ENCODE data around the gene ULK4.
"Not testable (repeated sequence)": the region's sequence is repeated elsewhere in the genome, so short reads cannot be mapped to it uniquely, and the experiment has no call there.

ULK4 gene

GRCh38 chr3:41715376-41715775 is 246.5 kb downstream of the ULK4 start:
- Histone ChIP-seq H3K4me1 (ENCODE audit: insufficient read depth, low read length) (no peaks in the 10 kb centered on the region), H3K27ac (ENCODE audit: low read length) (no peak overlapping the region), H3K9me3 (ENCODE audit: insufficient read depth, low read length, severe bottlenecking) (no peaks in the 10 kb centered on the region), H3K4me3 (ENCODE audit: low read depth in 1 of 2, low read length in 2 of 2) (no peak overlapping the region), H2AFZ (ENCODE audit: low read depth, low read length) (no peak overlapping the region), H3K4me2 (ENCODE audit: insufficient read depth, low read length) (no peak overlapping the region), H3K79me2 (ENCODE audit: insufficient read depth, low read length) (no peaks in the 10 kb centered on the region), H3K27me3 (ENCODE audit: insufficient read depth, low read length, poor library complexity) (no peaks in the 10 kb centered on the region), H3K9ac (ENCODE audit: low read depth, low read length) (no peak overlapping the region), H3K36me3 (ENCODE audit: insufficient read depth, low read length) (no peaks in the 10 kb centered on the region), H4K20me1 (ENCODE audit: insufficient read depth, low read length) (no peaks in the 10 kb centered on the region)
- TF ChIP-seq EZH2 (IDR thresholded peaks at IDR 0.05; ENCODE audit: borderline replicate concordance, low read depth, low read length, severe bottlenecking): no peak
- TF ChIP-seq CTCF (IDR thresholded peaks at IDR 0.05; ENCODE audit: borderline replicate concordance, extremely low read depth, low read length, poor library complexity, severe bottlenecking): no peak
- no peak for DNase-seq
- no peak for ATAC-seq (ENCODE audit: insufficient read depth, low read depth)

- no peaks in the 10 kb centered on the region for H3K36me3 ChIP-seq (ENCODE audit: insufficient read depth, low read length)
- H2AFZ ChIP-seq (ENCODE audit: low read depth, low read length): no peak overlapping the region
- H3K27me3 ChIP-seq (ENCODE audit: insufficient read depth, low read length, poor library complexity): no peaks in the 10 kb centered on the region
- H3K9me3 ChIP-seq (ENCODE audit: insufficient read depth, low read length, severe bottlenecking): no peaks in the 10 kb centered on the region
- no peak overlapping the region for H3K4me2 ChIP-seq (ENCODE audit: insufficient read depth, low read length)
- no peaks in the 10 kb centered on the region for H3K79me2 ChIP-seq (ENCODE audit: insufficient read depth, low read length)
- no peaks in the 10 kb centered on the region for H3K4me1 ChIP-seq (ENCODE audit: insufficient read depth, low read length)
- H4K20me1 ChIP-seq (ENCODE audit: insufficient read depth, low read length): no peaks in the 10 kb centered on the region
- TF ChIP-seq EZH2 (IDR thresholded peaks at IDR 0.05; ENCODE audit: borderline replicate concordance, low read depth, low read length, severe bottlenecking): no peak
- TF ChIP-seq CTCF (IDR thresholded peaks at IDR 0.05; ENCODE audit: borderline replicate concordance, extremely low read depth, low read length, poor library complexity, severe bottlenecking): no peak
- DNase-seq (no peak), ATAC-seq (ENCODE audit: insufficient read depth, low read depth) (no peak)
- H3K9ac ChIP-seq (ENCODE audit: low read depth, low read length): no peak overlapping the region
- H3K27ac ChIP-seq (ENCODE audit: low read length): no peak overlapping the region
- no peak overlapping the region for H3K4me3 ChIP-seq (ENCODE audit: low read depth in 1 of 2, low read length in 2 of 2)
Observed at GRCh38 chr3:41711651-41712050, 250.3 kb downstream of the ULK4 start.

GRCh38 chr3:41710646-41711388 is 251.1 kb downstream of the ULK4 start:
- Histone ChIP-seq H2AFZ (ENCODE audit: low read depth, low read length) (no peak overlapping the region), H3K4me1 (ENCODE audit: insufficient read depth, low read length) (no peaks in the 10 kb centered on the region), H3K4me2 (ENCODE audit: insufficient read depth, low read length) (no peak overlapping the region), H4K20me1 (ENCODE audit: insufficient read depth, low read length) (no peaks in the 10 kb centered on the region), H3K36me3 (ENCODE audit: insufficient read depth, low read length) (no peaks in the 10 kb centered on the region), H3K9ac (ENCODE audit: low read depth, low read length) (no peak overlapping the region), H3K9me3 (ENCODE audit: insufficient read depth, low read length, severe bottlenecking) (no peaks in the 10 kb centered on the region), H3K27me3 (ENCODE audit: insufficient read depth, low read length, poor library complexity) (no peaks in the 10 kb centered on the region), H3K27ac (ENCODE audit: low read length) (no peak overlapping the region), H3K4me3 (ENCODE audit: low read depth in 1 of 2, low read length in 2 of 2) (no peak overlapping the region), H3K79me2 (ENCODE audit: insufficient read depth, low read length) (no peaks in the 10 kb centered on the region)
- no peak for DNase-seq
- TF ChIP-seq CTCF (IDR thresholded peaks at IDR 0.05; ENCODE audit: borderline replicate concordance, extremely low read depth, low read length, poor library complexity, severe bottlenecking) (no peak), EZH2 (IDR thresholded peaks at IDR 0.05; ENCODE audit: borderline replicate concordance, low read depth, low read length, severe bottlenecking) (no peak)
- no peak for ATAC-seq (ENCODE audit: insufficient read depth, low read depth)

GRCh38 chr3:41709213-41709612 is 252.7 kb downstream of the ULK4 start:
- ATAC-seq (ENCODE audit: insufficient read depth, low read depth); H3K9me3 ChIP-seq (ENCODE audit: insufficient read depth, low read length, severe bottlenecking); H3K9ac ChIP-seq (ENCODE audit: low read depth, low read length); H3K4me2 ChIP-seq (ENCODE audit: insufficient read depth, low read length); H3K27ac ChIP-seq (ENCODE audit: low read length); H3K27me3 ChIP-seq (ENCODE audit: insufficient read depth, low read length, poor library complexity); H3K4me1 ChIP-seq (ENCODE audit: insufficient read depth, low read length); H2AFZ ChIP-seq (ENCODE audit: low read depth, low read length); H4K20me1 ChIP-seq (ENCODE audit: insufficient read depth, low read length); H3K4me3 ChIP-seq (ENCODE audit: low read depth in 1 of 2, low read length in 2 of 2); H3K79me2 ChIP-seq (ENCODE audit: insufficient read depth, low read length); DNase-seq; H3K36me3 ChIP-seq (ENCODE audit: insufficient read depth, low read length): not testable (repeated sequence)

Measured in DND-41 (cell line).